Activated T-cell treated with anti-CD3 and anti-CD28 coated beads for 4 hours (primary cell): ENCODE measurements around the gene PAFAH1B1.

Source experiments
- DNase-seq: peaks from one replicate; pipeline ENCODE4 v3.0.0-alpha.2; 2020

PAFAH1B1 gene

DNA sequence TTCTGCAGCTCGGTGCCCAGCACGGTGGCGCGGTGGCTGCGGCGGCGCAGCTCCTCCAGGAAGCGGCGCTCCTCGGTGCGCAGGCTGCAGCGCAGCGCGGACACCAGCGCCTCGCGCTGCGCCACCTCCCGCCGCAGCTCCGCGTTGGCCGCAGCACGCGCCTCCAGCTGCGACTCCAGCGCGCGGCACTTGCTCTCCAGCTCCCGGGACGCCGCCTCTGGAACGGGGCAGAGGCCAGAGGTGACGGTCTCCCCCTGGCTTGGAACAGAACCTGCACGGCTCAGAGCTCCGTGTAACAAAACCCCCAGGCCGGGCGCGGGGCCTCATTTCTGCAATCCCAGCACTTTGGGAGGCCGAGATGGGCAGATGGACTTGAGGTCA, 131.3 kb downstream of the PAFAH1B1 start:
- no peak for DNase-seq

DNA sequence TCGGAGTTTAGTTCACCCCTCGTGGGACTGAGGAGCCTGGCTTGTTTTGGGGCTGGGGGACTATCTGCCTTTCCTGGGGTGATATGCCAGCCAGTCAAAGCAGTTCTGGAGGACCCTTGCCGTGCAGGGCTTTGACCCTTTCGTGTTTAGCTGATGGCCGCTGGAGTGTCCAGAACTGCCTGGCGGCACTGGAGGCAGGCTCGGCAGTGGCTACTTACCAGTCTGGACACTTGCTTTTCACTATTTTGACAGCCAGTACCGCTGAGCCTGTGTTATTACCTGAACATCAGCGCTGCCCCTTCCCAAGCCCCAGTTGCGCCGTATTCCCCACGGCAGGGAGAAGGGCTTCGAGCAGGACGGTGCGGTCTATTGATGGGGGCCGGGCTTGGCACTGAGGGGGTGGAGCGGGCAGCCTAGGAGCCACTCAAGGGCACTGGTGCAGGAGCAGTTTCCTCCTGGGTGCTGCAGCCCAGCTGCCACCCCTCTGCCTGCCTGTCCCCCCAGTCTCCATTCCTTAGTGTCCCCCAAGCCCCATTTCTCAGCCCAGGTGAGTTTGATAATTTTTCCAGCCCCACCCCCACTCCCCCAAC, 137.4 kb downstream of the PAFAH1B1 start:
- DNase-seq = no peak

DNA sequence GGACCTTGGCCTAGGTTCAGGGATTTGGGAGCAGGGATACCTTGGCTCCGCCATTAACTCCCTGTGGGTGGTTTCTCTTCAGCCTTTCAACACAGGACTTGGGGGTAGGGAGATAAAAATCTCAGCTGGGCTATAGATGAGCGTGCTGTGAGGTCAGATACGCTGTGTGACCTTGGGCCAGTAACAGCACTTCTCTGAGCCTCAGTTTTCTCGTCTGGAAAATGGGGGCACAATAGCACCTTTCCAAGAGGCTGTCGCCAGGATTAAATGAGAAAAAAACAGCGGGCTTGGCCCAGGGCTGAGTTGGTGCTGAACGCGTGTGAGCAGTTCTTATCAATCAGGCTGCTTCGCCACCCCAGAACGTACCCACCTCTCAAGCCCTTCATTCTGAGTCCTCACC, 138.4 kb downstream of the PAFAH1B1 start:
- no peak for DNase-seq

DNA sequence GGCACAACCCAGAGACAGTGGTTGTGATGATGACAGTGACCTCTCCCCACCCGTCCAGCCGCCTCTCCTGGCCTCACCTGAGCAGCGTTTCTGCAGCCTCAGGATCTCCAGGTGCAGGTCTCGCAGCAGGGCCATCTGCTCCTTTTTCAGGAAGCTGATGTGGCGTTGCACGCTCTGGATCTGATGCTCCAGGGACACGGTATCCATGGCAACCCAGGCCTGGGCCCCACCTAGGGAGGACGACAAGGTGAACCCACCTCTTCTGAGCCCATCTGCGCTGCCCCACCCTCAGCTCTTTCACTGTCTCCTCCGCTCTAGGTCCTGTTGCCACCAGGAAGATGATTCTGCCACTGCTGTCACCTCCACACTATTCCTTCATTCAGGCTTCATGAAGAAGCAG, 141.5 kb downstream of the PAFAH1B1 start:
- DNase-seq = no peak
